IMR-90 (cell line): ENCODE results near the gene SP2. TPM values are rescaled to one million over a fixed set of nuclear protein-coding genes. Genes with fewer than 3 reads are reported as not detected.

ENCODE experiments used
- ATAC-seq: fragments of 200-7000 bp; cut with Tn5 transposase; 2 replicates; pipeline ENCODE4 v1.9.1; 2020; ENCODE audit warnings: low read depth, mild to moderate bottlenecking, moderate library complexity
- BruUV-seq: library from RNA; stranded (reverse); fragments of 400-500 nt; replicated peaks from 2 replicates; lab custom pipeline; 2021; lab: Mats Ljungman, UMichigan
- CTCF ChIA-PET: fragments of 300-600 bp; formaldehyde crosslinking; extraction: SDS; loops from one replicate; lab custom pipeline; 2021; ENCODE audit warnings: antibody characterized with exemption; lab: Yijun Ruan, JAX
- POLR2A ChIA-PET: fragments of 300-600 bp; sonication (Branson Sonifier 250); formaldehyde crosslinking; loops from one replicate; lab custom pipeline; 2022; ENCODE audit warnings: antibody characterized with exemption; ENCODE audit not compliant: unreplicated experiment; lab: Charles Lee
- DNase-seq: peaks from one replicate; pipeline ENCODE4 v3.0.0; 2013
- H2AFZ ChIP-seq: replicated peaks from 2 replicates; pipeline ENCODE3; 2013; ENCODE audit warnings: low read length, mild to moderate bottlenecking; ENCODE audit not compliant: poor library complexity
- H2AK5ac ChIP-seq: 2 replicates; pipeline ENCODE4 v1.6.1; 2013; ENCODE audit warnings: low read depth, low read length, inconsistent platforms
- H2AK9ac ChIP-seq: replicated peaks from 2 replicates; pipeline ENCODE3; 2013; ENCODE audit warnings: mild to moderate bottlenecking, low read depth, low read length, moderate library complexity; ENCODE audit not compliant: poor library complexity
- H2BK120ac ChIP-seq: 2 replicates; pipeline ENCODE4 v1.6.1; 2013; ENCODE audit warnings: low read depth, low read length, inconsistent platforms
- H2BK15ac ChIP-seq: 3 replicates; pipeline ENCODE4 v1.6.1; 2013; ENCODE audit warnings: low read depth, low read length, inconsistent platforms
- H2BK20ac ChIP-seq: 2 replicates; pipeline ENCODE4 v1.6.1; 2013; ENCODE audit warnings: low read depth, mild to moderate bottlenecking, inconsistent platforms, low read length, moderate library complexity
- H2BK5ac ChIP-seq: 2 replicates; pipeline ENCODE4 v1.6.1; 2013; ENCODE audit warnings: mild to moderate bottlenecking, low read depth, low read length, inconsistent platforms; ENCODE audit not compliant: poor library complexity, severe bottlenecking
- H3K14ac ChIP-seq: replicated peaks from 2 replicates; pipeline ENCODE4 v1.6.1; 2013; ENCODE audit warnings: low read depth, low read length, inconsistent platforms
- H3K18ac ChIP-seq: 2 replicates; pipeline ENCODE4 v1.6.1; 2013; ENCODE audit warnings: low read depth, low read length, control low read depth
- H3K23ac ChIP-seq: 2 replicates; pipeline ENCODE4 v1.6.1; 2013; ENCODE audit warnings: low read depth, low read length, inconsistent platforms
- H3K27ac ChIP-seq: 2 replicates; pipeline ENCODE4 v1.5.1; 2013; ENCODE audit warnings: mild to moderate bottlenecking, control low read depth, low read length; ENCODE audit not compliant: insufficient read depth
- H3K27me3 ChIP-seq: 2 replicates; pipeline ENCODE4 v1.6.1; 2013; ENCODE audit warnings: low read length; ENCODE audit not compliant: control insufficient read depth, insufficient read depth
- H3K36me3 ChIP-seq: 2 replicates; pipeline ENCODE4 v1.6.1; 2013; ENCODE audit warnings: low read length, mixed read lengths; ENCODE audit not compliant: control insufficient read depth, insufficient read depth
- H3K4ac ChIP-seq: 2 replicates; pipeline ENCODE4 v1.6.1; 2013; ENCODE audit warnings: low read depth, low read length, inconsistent platforms
- H3K4me1 ChIP-seq: 2 replicates; pipeline ENCODE4 v1.6.1; 2013; ENCODE audit warnings: low read length, mixed read lengths; ENCODE audit not compliant: control insufficient read depth, insufficient read depth
- H3K4me2 ChIP-seq: 2 replicates; pipeline ENCODE4 v1.6.1; 2013; ENCODE audit warnings: low read depth, mild to moderate bottlenecking, control low read depth, low read length, moderate library complexity
- H3K4me3 ChIP-seq: 2 replicates; pipeline ENCODE4 v1.5.1; 2013; ENCODE audit warnings: low read depth, mild to moderate bottlenecking, control low read depth, low read length, moderate library complexity; ENCODE audit not compliant: insufficient read depth
- H3K56ac ChIP-seq: 2 replicates; pipeline ENCODE4 v1.6.1; 2013; ENCODE audit warnings: low read length, inconsistent platforms; ENCODE audit not compliant: insufficient read depth; ENCODE audit errors: extremely low read depth
- H3K79me1 ChIP-seq, 2 experiments: 2 replicates each; pipeline ENCODE4 v1.6.1; 2013; ENCODE audit warnings: low read length in 2 of 2, inconsistent platforms in 1 of 2, low read depth in 1 of 2
- H3K9ac ChIP-seq: 2 replicates; pipeline ENCODE4 v1.6.1; 2013; ENCODE audit warnings: low read depth, low read length, control low read depth
- H3K9me1 ChIP-seq: 2 replicates; pipeline ENCODE4 v1.6.1; 2013; ENCODE audit warnings: low read length, inconsistent platforms; ENCODE audit not compliant: insufficient read depth
- H3K9me3 ChIP-seq: 2 replicates; pipeline ENCODE4 v1.6.1; 2013; ENCODE audit warnings: low read length; ENCODE audit not compliant: control insufficient read depth, insufficient read depth
- H4K20me1 ChIP-seq: 2 replicates; pipeline ENCODE4 v1.6.1; 2013; ENCODE audit warnings: low read length, inconsistent platforms; ENCODE audit not compliant: insufficient read depth
- H4K5ac ChIP-seq: 2 replicates; pipeline ENCODE4 v1.6.1; 2013; ENCODE audit warnings: mild to moderate bottlenecking, low read depth, low read length, control low read depth
- H4K8ac ChIP-seq, 2 experiments: 2 replicates each; pipeline ENCODE4 v1.6.1; 2013; ENCODE audit warnings: low read depth in 2 of 2, low read length in 2 of 2, control low read depth in 1 of 2, inconsistent platforms in 1 of 2
- H4K91ac ChIP-seq: 2 replicates; pipeline ENCODE4 v1.6.1; 2013; ENCODE audit warnings: low read depth, low read length, inconsistent platforms; ENCODE audit not compliant: insufficient read depth
- BHLHE40 ChIP-seq: fragments of 150-350 bp; IDR thresholded peaks from 2 replicates; pipeline ENCODE4 v1.6.1; 2016; ENCODE audit warnings: mild to moderate bottlenecking, low read depth, low read length
- CEBPB ChIP-seq: IDR thresholded peaks from 2 replicates; pipeline ENCODE4 v1.6.1; 2012; ENCODE audit warnings: low read depth, low read length, improper control_type of control experiment
- CHD1 ChIP-seq: IDR thresholded peaks from 2 replicates; pipeline ENCODE4 v1.6.1; 2012; ENCODE audit warnings: low read depth, low read length, improper control_type of control experiment
- CTCF ChIP-seq: conservative IDR thresholded peaks from 2 replicates; pipeline ENCODE4 v1.5.1; 2012; ENCODE audit warnings: mild to moderate bottlenecking, low read depth, low read length, improper control_type of control experiment
- MAFK ChIP-seq: IDR thresholded peaks from 2 replicates; pipeline ENCODE4 v1.6.1; 2012; ENCODE audit warnings: low read depth, low read length, improper control_type of control experiment
- MAZ ChIP-seq: IDR thresholded peaks from 2 replicates; pipeline ENCODE4 v1.6.1; 2012; ENCODE audit warnings: low read depth, mild to moderate bottlenecking, low read length, improper control_type of control experiment, moderate library complexity, borderline replicate concordance
- MXI1 ChIP-seq: IDR thresholded peaks from 2 replicates; pipeline ENCODE4 v1.6.1; 2012; ENCODE audit warnings: low read depth, mild to moderate bottlenecking, low read length, moderate library complexity, borderline replicate concordance
- RAD21 ChIP-seq: IDR thresholded peaks from 2 replicates; pipeline ENCODE4 v1.6.1; 2012; ENCODE audit warnings: low read length, improper control_type of control experiment
- RFX5 ChIP-seq: IDR thresholded peaks from 2 replicates; pipeline ENCODE4 v1.8.0; 2012; ENCODE audit warnings: low read depth, mild to moderate bottlenecking, low read length, moderate library complexity
- SMC3 ChIP-seq: fragments of 150-350 bp; IDR thresholded peaks from 2 replicates; pipeline ENCODE4 v1.6.1; 2016; ENCODE audit warnings: low read depth, mild to moderate bottlenecking, antibody characterized with exemption, low read length, moderate library complexity
- USF2 ChIP-seq: fragments of 150-350 bp; IDR thresholded peaks from 2 replicates; pipeline ENCODE4 v1.6.1; 2017; ENCODE audit warnings: mild to moderate bottlenecking, antibody characterized with exemption, low read length, low read depth
- WGBS, 2 experiments: methylation state at CpG; one replicate each; pipeline versions ENCODE4 v1.1.5 to v1.1.7; 2013; ENCODE audit warnings: missing lambda C conversion rate in 2 of 2; ENCODE audit not compliant: insufficient read length in 1 of 2; ENCODE audit errors: extremely low coverage in 2 of 2; 5-methylcytosine and 5-hydroxymethylcytosine counted together
- dilution Hi-C: fragments of 300-500 bp; cut with HindIII; formaldehyde crosslinking; loops from one replicate; pipeline ENCODE4 v1.14.3; 2018; ENCODE audit warnings: low sequenced_read_pairs; ENCODE audit not compliant: unreplicated experiment
- in situ Hi-C: fragments of 300-500 bp; cut with MboI; formaldehyde crosslinking; loops from 3 replicates; pipeline ENCODE4 v1.14.3; 2019; ENCODE audit warnings: low sequenced_read_pairs, inconsistent platforms, mixed read lengths
- intact Hi-C: fragments of 100-400 bp; cut with micrococcal nuclease; formaldehyde crosslinking; loops from 2 replicates; pipeline ENCODE4 v1.10.0; 2022
- polyA plus RNA-seq, 3 experiments: library from polyadenylated mRNA; depleted of rRNA; stranded (reverse); fragments of >200 nt; gene quantifications; 2 replicates each; pipeline ENCODE4 v1.2.3, GENCODE V29; 2012; ENCODE audit warnings: low replicate concordance in 1 of 3
- total RNA-seq: library from RNA; depleted of rRNA; stranded (reverse); fragments of >200 nt; gene quantifications from 2 replicates; pipeline ENCODE4 v1.2.3, GENCODE V29; 2012

The SP2 gene
- total and polyA plus RNA-seq, 2 of the 4 experiments (the other 2 are of a cell fraction) = 0.72 to 13.8 TPM

DNA sequence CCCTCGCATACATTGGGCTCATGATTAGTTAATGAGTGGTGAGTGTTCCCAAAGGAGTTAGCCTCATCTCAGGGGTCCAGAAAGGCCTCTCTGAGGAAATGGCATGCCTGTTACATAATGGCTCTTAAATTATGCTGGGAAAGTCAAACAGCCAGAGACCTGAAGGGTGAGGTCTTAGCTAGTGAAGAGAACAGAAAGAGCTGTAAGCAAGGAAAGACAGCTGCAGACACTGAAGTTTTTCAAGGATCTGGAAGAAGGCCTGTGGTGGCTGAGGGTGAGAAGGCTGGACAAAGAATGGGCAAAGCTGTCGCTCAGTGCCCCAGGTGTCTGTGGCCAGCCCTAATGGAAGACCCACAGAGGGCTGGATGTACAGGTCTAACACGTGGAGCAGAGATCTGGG lies 10.4 kb downstream of the SP2 start:
- TF ChIP-seq MXI1 (no peak), BHLHE40 (no peak), RFX5 (no peak), MAZ (no peak), RAD21 (no peak), USF2 (no peak), CHD1 (no peak), MAFK (no peak), CTCF (no peak), SMC3 (no peak), CEBPB (no peak)
- H3K4me2 ChIP-seq = no peak overlapping the region
- H2BK20ac ChIP-seq = no peak overlapping the region
- no peak overlapping the region for H2BK5ac ChIP-seq
- H3K56ac ChIP-seq = no peak overlapping the region
- H3K18ac ChIP-seq = no peak overlapping the region
- no peaks in the 10 kb centered on the region for H3K27me3 ChIP-seq
- H2AK9ac ChIP-seq = peak overlapping the region; percentile 67
- no peak overlapping the region for H3K4me3 ChIP-seq
- peaks cover 10% of the 10 kb centered on the region for H3K4me1 ChIP-seq
- no peak overlapping the region for H2AFZ ChIP-seq
- intact Hi-C loops = no loop called here
- ChIA-PET POLR2A (no interaction called here), CTCF (no interaction called here)
- H3K27ac ChIP-seq = no peak overlapping the region
- no peak overlapping the region for H4K5ac ChIP-seq
- no TSS peak for BruUV-seq
- dilution Hi-C loops = no loop called here
- H3K79me1 ChIP-seq = peaks cover 28 to 61% of the 10 kb centered on the region in 2 experiments
- peaks cover 14% of the 10 kb centered on the region; the same call in 1 of the 2 replicates for H4K20me1 ChIP-seq
- in situ Hi-C loops = no loop called here
- no peak overlapping the region for H2BK15ac ChIP-seq
- no peak overlapping the region for H2AK5ac ChIP-seq
- WGBS, 2 experiments = 100% methylated on average over 2 of the region's 3 CpGs; no CpG with 5 or more reads in 1 of the 2 experiments
- H3K36me3 ChIP-seq = no peaks in the 10 kb centered on the region
- ATAC-seq (no peak), DNase-seq (no peak)
- no peak overlapping the region for H4K91ac ChIP-seq
- no peak overlapping the region for H4K8ac ChIP-seq
- H3K23ac ChIP-seq = no peak overlapping the region
- H3K9ac ChIP-seq = no peak overlapping the region
- no peaks in the 10 kb centered on the region for H3K9me3 ChIP-seq
- H3K4ac ChIP-seq = 0 out of 2 replicates have a peak overlapping the region, but pooled peaks have one; percentile 33
- H3K14ac ChIP-seq = no peak overlapping the region
- peaks cover 13% of the 10 kb centered on the region for H3K9me1 ChIP-seq
- no peak overlapping the region for H2BK120ac ChIP-seq
